GM18498 (cell line): ENCODE results near the gene C5AR2.
"Not testable (repeated sequence)": the region's sequence is repeated elsewhere in the genome, so short reads cannot be mapped to it uniquely, and the experiment has no call there.

Source experiments
- ATAC-seq: cut with Tn5 transposase; IDR thresholded peaks from one replicate; pipeline ENCODE4 v1.9.1; 2021; ENCODE audit warnings: mild to moderate bottlenecking, moderate library complexity; ENCODE audit not compliant: unreplicated experiment

Gene C5AR2

DNA sequence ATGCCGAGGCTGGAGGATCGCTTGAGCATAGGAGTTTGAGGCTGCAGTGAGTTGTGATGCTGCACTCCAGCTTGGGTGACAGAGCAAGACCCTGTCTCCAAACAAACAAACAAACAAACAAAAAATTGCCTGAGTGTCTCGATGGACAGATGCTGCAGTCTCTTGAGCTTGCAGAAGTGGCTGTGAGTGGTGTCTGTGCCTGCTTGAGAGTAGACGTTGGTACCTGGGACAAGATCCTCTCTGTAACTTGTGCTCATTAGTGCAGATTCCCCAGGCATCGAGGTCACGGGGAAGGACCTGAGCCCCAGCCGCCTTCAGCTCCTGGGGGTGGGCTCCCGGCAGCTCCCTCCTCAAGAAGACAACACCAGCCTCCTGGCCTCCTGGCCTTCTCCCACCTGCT lies 8.6 kb upstream of the C5AR2 start:
- ATAC-seq = no peak

DNA sequence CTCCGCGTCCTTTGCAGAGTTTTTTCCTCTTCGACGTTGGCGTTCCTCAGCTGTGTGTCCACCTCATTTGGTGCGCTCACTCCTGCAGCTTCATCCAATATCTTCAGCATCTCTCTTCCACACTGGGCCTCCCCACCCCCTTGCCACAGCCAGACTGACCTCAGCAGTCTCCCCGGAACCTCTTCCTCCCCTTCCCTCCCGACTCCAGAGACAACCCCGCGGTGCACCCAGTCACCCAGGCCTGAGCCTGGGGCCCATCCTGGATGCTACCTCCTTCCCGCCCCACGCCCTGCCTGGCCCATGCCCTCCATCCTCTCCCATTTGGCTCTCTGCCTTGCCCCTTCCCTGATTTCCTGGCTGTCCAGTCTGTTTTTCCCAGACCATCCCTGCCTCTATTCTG lies 8.1 kb upstream of the C5AR2 start:
- no peak for ATAC-seq

DNA sequence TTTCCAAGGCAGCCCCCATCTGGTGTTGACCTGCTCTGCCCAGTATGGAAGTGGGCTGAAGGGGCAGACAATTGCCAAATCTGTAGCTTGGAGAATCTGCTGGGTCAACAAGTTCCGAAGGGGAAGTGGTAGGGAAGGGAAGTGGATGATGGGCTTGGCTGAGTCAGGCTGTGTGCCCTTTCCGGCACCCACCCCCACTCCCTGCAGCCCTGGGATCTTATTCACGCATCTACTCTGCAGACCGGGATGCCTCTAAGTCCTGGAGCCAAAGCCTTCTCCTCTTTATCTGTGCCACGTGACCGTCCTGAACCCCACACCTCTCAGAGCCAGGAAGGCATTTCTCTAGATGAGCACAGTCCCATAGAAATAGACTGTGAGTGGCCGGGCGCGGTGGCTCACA lies 7.5 kb upstream of the C5AR2 start:
- ATAC-seq = no peak

DNA sequence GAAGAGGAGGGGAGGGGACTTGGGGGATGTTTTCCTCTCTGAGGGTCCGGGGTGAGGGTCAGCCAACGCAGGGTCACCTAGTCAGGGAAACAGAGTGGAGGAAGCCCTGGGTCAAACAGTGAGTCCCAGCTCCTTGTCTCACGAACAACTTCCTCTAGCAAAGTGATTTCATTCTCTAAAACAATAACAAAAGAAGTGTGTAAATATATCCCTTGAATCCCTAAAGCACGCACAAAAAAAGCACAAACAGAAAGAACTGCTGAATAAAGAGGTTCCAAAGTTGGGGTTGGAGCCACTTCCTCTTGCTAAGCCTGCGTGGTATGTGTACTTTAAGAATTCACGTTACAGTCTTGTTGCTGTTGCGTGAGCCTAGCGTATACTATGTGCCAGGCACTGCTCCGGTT lies 1.5 kb upstream of the C5AR2 start:
- ATAC-seq = no peak

DNA sequence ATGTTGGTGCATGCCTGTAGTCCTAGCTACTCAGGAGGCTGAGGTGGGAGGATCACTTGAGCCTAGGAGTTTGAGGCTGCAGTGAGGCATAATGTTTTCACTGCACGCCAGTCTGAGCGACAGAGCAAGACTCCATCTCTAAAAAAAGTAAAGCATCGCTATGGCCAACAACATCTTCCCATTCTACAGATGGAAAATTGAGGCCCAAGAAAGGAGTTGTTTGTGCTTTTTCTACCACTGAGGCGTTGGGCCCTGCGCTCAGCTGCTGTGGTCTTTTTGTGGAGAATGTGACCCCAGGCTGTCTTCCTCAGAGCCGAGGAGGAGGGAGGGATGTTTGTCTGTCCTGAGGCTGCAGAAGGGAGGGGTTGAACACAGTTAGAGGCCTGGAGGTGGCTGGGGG lies 485 bp upstream of the C5AR2 start:
- no peak for ATAC-seq

DNA sequence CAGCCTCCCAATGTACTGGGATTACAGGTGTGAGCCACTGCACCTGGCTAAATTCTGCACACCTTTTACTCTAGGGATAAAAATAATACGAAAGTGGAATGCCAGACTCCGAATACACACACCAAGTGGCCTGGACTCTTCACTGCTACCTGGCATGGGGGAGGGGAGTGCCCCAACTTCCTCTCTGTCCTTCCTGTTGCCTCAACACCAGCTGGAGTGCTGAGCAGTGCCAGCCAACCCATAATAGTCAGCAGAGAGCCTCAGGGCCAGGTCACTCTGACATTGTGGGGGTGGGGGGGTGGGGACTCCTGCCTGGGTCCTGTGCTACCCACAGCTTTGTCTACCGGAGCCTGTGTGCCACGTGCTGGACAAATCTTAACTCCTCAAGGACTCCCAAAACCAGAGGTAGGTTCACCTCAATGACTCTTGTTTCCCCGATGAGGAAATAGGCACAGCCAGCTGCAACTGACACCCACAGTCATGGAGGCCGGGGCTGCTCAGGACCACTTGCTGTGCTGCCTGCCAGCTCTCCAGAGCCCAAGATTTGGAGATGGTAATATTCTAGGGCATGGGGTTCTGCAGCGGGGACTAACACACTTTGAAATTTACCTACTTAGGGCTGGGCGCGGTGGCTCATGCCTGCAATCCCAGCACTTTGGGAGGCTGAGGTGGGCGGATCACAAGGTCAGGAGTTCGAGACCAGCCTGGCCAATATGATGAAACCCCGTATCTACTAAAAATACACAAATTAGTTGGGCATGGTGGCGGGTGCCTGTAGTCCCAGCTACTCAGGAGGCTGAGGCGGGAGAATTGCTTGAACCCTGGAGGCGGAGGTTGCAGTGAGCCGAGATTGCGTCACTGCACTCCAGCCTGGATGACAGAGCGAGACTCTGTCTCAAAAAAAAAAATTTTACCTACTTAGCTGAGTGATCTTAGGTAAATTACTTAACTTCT lies 5.1 kb downstream of the C5AR2 start:
- ATAC-seq = not testable (repeated sequence)

DNA sequence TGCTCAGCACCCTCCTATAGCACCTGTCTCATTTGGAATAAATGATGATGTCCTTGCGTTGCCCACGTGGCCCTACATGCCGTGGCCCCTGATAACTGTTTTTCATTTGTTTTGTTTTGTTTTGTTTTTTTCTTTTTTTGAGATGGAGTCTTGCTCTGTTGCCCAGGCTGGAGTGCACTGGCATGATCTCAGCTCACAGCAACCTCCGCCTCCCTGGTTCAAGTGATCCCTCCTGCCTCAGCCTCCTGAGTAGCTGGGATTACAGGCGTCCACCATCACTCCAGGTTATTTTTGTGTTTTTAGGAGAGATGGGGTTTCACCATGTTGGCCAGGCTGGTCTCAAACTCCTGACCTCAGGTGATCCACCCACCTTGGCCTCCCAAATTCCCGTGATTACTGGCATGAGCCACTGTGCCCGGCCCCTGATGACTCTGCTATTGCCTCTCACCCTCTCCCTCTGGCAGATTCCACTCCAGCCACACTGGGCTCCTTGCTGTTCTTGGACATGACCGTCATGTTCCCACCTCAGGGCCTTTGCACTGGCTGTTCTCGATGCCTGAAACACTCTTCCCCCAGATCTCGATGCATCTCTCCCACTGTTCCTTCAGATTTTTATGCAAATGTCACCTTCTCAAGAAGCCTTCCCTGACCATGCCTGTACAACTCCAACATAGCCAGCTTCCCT lies 7.4 kb downstream of the C5AR2 start:
- no peak for ATAC-seq

DNA sequence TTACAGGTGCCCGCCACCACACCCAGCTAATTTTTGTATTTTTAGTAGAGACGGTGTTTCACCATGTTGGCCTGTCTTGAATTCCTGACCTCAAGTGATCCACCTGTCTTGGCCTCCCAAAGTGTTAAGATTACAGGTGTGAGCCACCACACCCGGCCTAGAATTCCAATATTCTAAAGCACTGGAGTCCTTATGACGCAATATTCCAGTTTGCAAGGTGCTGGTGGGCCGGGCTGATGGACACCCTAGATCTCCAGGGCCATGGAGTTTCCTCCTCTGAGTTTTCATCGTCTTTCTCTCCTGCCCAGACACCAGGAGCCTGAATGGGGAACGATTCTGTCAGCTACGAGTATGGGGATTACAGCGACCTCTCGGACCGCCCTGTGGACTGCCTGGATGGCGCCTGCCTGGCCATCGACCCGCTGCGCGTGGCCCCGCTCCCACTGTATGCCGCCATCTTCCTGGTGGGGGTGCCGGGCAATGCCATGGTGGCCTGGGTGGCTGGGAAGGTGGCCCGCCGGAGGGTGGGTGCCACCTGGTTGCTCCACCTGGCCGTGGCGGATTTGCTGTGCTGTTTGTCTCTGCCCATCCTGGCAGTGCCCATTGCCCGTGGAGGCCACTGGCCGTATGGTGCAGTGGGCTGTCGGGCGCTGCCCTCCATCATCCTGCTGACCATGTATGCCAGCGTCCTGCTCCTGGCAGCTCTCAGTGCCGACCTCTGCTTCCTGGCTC lies 8.7 kb downstream of the C5AR2 start:
- ATAC-seq = no peak

DNA sequence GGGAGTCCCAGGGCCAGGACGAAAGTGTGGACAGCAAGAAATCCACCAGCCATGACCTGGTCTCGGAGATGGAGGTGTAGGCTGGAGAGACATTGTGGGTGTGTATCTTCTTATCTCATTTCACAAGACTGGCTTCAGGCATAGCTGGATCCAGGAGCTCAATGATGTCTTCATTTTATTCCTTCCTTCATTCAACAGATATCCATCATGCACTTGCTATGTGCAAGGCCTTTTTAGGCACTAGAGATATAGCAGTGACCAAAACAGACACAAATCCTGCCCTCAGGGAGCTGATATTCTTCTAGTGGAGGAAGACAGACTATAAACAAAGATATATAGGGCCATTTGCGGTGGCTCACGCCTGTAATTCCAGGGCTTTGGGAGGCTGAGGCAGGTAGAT lies 9.8 kb downstream of the C5AR2 start:
- ATAC-seq = no peak

DNA sequence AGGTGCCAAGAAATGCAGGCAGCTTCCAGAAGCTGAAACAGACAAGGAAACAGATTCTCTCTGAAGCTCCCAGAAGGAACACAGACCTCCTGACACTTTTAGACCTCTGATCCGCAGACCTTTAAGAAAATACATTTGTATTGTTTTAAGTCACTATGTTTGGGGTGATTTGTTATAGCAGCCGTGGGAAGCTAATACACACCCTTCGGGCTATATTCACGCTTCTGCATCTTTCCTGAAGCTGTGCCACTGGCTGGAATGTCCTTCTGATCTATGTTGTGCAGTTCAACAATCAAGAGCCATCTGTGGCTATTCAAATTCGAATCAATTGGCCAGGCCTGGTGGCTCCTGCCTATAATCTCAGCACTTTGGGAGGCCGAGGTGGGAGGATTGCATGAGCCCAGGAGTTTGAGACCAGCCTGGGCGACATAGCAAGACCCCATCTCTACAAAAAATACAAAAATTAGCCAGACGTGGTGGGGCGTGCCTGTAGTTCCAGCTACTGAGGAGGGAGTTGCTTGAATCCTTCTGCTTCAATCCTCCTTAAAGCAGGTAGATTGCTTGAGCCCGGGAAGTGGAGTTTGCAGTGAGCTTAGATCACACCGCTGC lies 11.3 kb downstream of the C5AR2 start:
- ATAC-seq = no peak

DNA sequence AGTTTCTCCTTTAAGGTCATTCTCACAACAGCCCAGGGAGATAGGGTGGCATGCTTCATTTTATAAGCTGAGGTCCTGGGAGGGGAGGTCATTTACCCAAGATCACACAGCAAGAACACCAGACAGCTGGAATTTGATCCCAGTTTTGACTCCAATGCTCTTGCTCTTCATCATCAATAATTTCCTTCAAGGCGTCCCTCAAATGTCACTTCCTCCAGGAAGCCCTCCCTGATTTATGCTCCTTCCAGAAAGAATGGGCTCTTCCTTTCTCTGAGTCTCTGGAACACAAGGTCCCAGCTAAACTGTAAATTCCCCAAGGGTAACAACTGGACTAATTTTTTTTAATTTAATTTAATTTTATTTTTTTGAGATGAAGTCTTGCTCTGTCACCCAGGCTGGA lies 12.4 kb downstream of the C5AR2 start:
- no peak for ATAC-seq

DNA sequence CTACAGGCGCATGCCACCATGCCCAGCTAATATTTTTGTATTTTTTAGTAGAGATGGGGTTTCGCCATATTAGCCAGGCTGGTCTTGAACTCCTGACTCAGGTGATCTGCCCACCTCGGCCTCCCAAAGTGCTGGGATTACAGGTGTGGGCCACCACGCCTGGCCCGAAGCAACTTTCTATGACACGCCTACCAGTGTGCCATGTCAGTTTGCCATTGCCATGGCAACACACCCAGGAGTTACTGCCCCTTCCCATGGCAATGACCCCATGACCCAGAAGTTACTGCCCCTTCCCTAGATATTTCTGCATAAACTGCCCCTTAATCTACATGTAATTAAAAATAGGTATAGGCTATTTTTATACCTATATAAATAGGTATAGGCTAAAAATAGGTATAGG lies 14.0 kb downstream of the C5AR2 start:
- not testable (repeated sequence) for ATAC-seq

DNA sequence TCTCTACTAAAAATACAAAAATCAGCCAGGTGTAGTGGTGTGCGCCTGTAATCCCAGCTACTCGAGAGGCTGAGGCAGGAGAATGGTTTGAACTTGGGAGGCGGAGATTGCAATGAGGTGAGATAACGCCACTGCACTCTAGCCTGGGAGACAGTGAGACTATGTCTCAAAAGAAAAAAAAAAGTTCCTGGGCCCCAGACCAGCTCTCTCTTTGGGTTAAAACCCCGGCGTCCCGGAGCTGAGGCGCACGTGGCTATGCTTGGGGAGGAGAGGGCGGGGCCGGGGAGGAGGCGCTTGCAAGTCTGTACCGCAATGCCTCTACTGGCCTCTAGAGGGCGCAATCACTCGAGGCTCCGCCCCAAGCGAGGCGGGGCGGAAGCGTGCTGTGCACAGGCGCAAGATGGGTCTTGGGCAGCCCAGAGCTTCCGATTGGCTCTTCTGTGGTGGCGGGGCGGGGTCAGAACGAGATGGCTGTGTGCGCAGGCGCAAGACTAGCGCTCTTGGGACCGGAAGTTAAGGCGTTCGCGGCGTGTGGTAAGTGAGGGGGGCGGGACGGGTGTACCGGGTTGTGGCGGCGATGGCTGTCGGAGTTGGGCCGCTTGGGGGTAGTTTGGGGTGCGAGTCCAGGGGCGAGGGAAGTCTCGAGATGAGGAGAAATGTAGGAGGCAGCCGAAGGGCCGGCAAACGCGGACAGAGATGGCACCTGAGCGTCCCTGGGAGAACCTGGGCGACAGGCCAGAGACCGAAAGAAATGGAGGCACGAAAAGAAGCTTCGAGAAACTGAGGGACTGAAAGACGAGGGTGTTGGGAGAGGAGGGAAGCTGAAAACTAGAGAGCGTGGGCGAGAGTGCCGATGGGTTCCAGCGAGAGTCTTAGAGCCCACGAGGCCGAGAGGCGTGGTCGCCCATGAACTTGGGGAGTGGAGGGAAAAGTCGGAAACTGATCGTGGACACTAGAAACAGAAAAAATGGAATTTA lies 17.1 kb downstream of the C5AR2 start, which contains the start of gene DHX34:
TSS of gene DHX34 (plus strand) at position 497 of the 977 bp plus-strand sequence. CDS start 3,716 bp downstream, outside the sequence.
- ATAC-seq = peak; percentile 95

DNA sequence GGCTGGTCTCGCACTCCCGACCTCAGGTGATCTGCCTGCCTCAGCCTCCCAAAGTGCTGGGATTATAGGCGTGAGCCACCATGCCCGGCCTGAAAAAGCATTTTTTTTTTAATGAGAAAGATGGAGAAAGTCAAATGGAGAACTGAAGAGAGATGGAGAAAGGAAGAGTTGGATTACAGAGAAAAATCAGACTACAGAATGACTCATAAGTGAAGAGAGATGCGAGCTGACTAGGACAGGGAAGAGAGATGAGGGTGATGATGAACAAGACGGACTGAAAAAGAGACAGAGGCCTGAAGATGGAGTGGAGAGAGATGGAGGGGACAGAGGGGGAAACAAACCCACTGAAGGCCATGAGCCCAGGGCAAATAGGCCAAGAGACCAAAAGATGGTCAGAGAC lies 18.7 kb downstream of the C5AR2 start:
- ATAC-seq = no peak

DNA sequence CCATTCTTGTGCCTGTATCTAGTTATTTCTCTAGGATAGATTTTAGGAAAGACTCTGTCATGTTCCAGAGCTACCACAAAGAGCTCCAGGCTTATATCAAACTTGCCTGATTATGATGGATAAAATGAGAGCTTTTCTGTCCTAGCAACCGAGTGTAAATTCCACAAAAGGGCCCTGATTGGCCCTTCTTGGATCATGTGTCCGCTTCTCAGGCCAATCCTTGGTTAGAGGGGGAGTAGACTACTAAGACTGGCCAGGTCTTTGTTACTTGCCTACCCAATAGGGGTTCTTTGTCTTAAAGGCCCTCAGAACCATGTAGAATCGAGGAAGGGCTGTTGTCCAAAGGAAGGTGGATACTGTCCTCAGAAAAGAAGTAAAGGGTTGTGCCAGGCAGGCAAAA lies 19.6 kb downstream of the C5AR2 start:
- ATAC-seq = no peak

DNA sequence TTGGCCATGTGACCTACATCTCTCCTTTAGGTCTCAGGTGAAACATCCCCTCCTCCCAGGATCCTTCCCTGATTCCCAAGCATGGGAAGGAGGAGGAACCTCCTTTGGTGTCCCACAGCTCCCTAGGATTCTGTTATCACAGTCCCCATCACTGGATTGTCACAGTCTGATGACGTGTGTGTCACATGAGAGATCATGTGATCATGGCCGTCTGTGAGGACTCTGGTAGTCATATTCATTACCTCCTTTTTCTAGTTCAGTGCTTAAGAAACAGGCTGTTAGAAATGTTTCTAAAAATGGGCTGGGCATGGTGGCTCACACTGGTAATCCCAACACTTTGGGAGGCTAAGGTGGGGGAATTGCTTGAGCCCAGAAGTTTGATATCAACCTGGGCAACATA lies 20.1 kb downstream of the C5AR2 start:
- ATAC-seq = no peak

DNA sequence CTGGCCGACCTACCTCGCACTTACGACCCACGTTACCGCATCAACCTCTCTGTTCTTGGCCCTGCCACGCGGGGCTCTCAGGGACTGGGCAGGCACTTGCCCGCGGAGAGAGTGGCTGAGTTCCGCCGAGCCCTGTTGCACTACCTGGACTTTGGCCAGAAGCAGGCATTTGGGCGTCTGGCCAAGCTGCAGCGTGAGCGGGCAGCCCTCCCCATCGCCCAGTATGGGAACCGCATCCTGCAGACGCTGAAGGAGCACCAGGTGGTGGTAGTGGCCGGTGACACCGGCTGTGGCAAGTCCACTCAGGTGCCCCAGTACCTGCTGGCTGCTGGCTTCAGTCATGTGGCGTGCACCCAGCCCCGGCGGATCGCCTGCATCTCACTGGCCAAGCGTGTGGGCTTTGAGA lies 21.3 kb downstream of the C5AR2 start:
- ATAC-seq = no peak

DNA sequence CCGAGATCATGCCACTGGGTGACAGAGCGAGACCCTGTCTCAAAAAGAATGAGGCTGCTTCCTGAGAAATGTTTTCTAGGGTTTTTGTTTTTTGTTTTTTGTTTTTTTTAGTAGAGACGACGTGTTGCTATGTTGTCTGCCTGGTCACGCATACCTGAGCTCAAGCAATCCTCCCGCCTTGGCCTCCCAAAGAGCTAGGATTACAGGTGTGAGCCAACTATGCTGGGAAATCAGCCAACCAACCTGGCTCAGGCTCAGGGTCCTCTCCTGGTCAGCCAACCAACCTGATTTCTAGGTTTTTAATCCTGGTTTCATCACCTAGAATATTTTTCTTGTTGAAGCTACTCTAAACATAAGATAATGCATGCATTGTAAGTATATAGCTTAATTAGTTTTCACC lies 24.9 kb downstream of the C5AR2 start:
- ATAC-seq = no peak

DNA sequence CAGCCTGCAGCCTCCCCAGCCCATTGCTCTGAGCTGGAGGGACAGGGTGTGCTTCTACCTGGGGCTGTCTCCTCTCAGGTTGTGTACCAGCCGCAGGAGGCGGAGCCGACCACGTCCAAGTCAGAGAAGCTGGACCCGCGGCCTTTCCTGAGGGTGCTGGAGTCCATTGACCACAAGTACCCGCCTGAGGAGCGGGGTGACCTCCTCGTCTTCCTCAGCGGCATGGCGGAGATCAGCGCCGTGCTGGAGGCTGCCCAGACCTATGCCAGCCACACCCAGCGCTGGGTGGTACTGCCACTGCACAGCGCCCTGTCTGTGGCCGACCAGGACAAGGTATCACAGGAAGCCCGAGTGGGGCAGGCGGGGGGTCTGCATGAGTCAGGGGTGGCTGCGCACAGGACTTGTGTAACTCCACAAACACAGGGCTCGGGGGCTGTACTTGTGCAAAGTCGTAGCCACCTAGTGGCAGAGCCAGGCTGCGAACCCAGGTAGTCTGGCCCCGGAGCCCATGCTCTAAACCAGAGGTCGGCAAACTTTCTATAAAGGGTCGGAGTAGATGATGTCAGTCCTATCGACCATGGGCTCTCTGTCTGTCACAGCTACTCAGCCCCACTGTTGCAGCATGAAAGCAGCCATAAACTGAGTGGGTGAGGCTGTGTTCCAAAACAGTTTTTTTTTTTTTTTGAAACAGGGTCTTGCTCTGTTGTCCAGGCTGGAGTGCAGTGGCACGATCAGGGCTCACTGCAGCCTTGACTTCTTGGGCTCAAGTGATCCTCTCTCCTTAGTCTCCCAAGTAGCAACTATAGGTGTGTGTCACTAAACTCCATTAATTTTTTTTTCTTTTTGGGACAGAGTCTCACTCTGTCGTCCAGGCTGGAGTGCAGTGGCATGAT lies 26.1 kb downstream of the C5AR2 start:
- no peak for ATAC-seq
